KBM-7 (cell line): ENCODE data around the gene TMEM30A.

Source experiments
- DNase-seq: peaks from one replicate; pipeline ENCODE4 v3.0.0-alpha.2; 2015
- in situ Hi-C: fragments of 300-500 bp; cut with MboI; formaldehyde crosslinking; loops from 2 replicates; pipeline ENCODE4 v1.14.3; 2020; ENCODE audit warnings: low sequenced_read_pairs, low pct_unique_long_range_greater_than_20kb, mixed read lengths

TMEM30A gene

GRCh38 chr6:75284632-75285282 is at the start of gene TMEM30A:
TMEM30A (minus strand) TSS chr6:75284792; CDS start chr6:75284638, 154 bp downstream.
- peak; percentile 100 for DNase-seq
- in situ Hi-C loops, result no loop called here

GRCh38 chr6:75333676-75334200 is 49.1 kb upstream of the TMEM30A start:
- DNase-seq, result no peak
- in situ Hi-C loops, result no loop called here

GRCh38 chr6:75331151-75331550 is 46.6 kb upstream of the TMEM30A start:
- in situ Hi-C loops, result no loop called here
- DNase-seq, result no peak

GRCh38 chr6:75329703-75330102 is 45.1 kb upstream of the TMEM30A start:
- in situ Hi-C loops, result no loop called here
- DNase-seq, result no peak

GRCh38 chr6:75327807-75328206 is 43.2 kb upstream of the TMEM30A start:
- no peak for DNase-seq
- in situ Hi-C loops, result no loop called here

DNA sequence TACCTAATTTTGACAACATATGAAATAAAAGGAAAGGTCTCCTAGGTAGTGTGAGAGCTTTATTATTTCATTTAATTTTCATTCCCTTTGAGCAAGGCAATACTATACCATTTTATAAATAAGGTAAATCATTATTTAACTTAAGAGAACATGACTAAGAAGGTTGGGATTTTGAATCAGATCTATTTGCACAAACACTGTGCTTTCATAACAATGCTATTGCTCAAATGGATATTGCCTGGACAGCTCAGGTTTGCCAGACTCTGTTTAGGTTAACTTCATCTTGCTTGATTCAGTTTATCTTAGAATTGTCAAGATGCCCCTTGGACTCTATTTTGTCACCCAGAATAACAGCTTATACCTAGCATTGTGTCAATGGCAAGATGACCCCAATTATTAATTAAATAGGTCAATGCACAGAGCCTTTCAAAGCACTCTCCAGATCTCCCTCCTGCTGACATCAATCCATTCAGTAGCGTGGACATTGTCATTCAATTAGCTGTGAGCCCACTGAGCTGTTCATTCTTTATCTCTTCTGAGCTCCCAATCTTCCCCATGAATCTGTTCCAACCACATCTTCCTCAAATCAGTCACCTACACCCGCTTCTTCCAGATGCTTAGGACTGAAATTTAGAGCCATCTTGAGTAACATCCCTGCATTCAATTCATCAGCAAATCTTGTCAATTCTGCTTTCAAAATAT is 42.1 kb upstream of the TMEM30A start:
- no peak for DNase-seq
- in situ Hi-C loops, result no loop called here

DNA sequence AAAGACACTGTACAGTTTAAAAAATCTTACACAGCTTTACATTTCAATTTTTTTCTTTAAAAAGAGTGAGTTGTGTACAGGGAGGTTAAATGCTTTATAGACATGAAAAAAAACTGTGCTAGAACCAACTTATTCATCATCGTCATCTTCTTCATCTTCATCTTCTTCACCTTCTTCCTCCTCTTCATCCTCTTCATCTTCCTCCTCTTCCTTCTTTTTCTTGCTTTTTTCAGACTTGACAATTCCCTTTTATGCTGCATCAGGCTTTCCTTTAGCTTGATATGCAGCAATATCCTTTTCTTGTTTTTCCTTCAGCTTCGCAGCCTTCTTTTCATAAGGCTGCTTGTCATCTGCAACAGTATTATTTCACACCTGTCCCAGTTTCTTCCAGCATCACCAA is 34.3 kb upstream of the TMEM30A start:
- in situ Hi-C loops, result loop anchor here (25.0 kb wide), 1 partner anchor 193 kb away; no protein-coding TSS in a partner anchor
- DNase-seq, result no peak

DNA sequence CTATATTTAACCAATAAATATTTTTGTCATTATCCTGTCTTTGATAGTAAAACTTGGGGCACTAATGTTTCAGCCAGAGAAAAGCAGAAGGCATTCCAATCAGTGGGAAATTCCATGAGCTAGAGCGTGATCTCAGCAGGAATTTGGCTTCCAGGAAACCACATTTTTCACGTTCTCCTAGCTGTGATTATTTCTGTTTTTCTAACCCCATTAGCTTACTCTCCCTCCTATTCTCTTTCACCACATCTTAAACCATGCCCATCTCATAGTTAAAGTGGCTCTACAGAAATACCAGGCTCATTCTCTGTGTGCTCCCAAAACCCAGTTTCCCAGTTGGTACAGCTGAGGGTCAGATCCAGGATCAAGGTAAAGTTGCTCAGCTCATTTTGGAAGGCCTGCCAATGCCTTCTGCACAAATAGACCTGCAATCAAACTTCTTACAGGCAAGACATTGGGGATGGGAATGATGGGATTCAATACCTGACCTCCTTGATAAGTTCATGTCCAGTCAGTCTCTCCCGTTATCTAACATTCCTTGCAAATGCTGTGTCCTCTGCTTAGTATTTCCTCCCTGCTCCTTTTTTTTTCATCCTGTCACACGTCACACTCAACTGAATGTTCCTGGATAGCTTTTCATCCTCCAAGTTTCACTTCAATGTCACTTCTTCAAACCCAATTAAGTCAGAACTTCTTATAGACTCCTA is 33.1 kb upstream of the TMEM30A start:
- in situ Hi-C loops, result loop anchor here (25.0 kb wide), 1 partner anchor 195 kb away; no protein-coding TSS in a partner anchor
- DNase-seq, result no peak

GRCh38 chr6:75315978-75316377 is 31.4 kb upstream of the TMEM30A start:
- DNase-seq, result no peak
- in situ Hi-C loops, result loop anchor here (25.0 kb wide), 1 partner anchor 196 kb away; no protein-coding TSS in a partner anchor

DNA sequence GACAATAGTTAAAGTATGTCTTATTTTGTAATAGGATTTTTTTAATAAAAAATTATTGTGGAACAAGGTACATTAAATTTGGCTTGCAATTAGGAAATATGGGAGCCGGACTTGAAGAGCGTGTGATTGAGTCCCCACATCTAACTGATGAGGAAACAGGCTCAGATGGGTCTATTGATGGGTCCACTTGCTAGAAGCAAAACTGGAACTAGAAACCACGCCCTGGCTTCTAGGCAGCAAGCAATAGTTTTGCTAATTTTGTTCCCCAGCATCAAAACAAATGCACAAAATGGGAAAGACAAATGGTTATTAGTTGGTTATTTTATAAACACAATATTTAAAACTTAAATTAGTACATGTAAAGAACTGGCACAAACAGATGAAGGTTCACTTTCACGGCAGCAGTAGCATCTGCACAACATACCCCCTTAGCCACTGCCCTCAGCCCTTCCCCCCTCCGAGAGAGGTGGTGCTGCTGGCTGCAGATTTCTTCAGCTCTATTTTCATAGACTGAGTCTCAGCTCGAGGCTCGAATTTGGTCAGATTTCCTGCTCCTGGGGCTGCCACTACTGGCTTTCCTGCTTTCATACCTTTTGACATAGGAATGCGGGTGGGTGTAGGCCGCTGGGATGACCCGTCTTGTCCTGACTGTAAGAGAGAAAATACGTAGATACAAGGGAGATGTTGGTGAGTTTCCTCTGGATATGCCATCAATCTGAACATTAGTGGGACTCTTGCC is 23.8 kb upstream of the TMEM30A start:
- in situ Hi-C loops, result loop anchor here (25.0 kb wide), 1 partner anchor 204 kb away; no protein-coding TSS in a partner anchor
- no peak for DNase-seq

DNA sequence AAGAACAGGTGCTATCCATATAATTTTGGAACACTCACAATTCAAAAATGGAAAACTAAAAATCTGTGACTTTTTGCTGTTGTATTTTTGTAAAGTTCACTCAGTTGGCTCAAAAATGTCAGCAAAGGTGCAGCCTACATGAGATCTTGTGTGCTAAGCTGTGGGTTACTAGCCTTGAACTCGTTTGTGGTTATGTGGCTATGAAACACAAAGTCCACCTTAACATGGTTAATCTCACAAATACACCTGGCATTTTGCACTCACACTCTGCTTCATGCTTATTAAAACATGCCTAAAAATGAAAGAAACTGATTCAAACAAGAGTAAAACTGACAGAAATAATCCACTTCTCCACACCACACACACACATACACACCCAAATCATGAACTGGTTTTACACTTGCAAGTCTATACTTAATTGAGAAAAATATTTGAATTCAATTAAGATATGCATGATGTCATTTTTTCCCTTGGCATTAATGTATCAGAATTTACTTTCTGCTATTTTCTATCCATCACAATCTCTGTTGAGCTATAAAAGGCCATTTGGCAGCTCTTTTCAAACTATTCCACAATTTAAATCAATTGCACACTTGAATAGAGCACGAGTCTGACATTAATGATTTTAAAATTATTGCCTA is 22.9 kb upstream of the TMEM30A start:
- no peak for DNase-seq
- in situ Hi-C loops, result loop anchor here (25.0 kb wide), 1 partner anchor 205 kb away; no protein-coding TSS in a partner anchor

DNA sequence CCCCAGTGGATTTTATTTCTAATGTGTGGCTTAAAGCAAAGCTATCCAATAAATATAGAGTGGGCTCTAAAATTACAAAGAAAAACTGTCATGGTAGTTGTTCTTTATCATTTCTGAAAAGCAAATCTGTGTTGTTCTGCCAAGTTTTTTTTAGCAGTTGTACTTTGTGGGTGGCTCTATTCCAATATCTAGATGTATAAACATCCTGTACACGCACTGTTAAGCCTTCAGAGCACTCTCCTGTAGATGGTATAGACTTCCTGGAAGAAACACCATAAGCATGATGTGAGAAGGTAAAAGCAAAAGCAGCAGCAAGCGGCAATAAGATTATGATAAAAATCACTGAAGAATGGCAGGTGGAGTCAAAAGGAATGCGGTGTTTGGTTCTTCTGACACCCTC is 21.5 kb upstream of the TMEM30A start:
- in situ Hi-C loops, result loop anchor here (25.0 kb wide), 1 partner anchor 206 kb away; no protein-coding TSS in a partner anchor
- no peak for DNase-seq

- no peak for DNase-seq
- in situ Hi-C loops, result loop anchor here (25.0 kb wide), 1 partner anchor 207 kb away; no protein-coding TSS in a partner anchor
Observed at GRCh38 chr6:75305573-75305972, 21.0 kb upstream of the TMEM30A start.

DNA sequence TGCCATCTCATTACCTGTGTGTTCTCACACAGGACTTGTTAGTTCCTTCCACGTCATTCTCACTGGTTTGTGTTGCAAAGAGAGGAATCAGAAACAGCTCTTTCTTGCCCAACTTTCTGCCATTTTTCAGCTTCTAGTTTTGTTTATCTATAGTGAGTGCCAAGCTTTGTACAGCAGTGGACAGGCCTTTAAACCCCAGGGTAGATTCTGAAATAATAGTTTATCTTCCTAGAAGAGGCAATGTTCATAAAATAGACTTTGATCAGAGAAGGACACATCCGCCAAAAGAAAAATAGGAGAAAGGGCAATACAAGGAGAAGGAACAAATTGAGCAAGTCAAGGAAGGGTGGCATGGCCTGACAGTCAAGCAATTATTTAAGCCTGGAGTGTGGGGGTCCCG is 17.7 kb upstream of the TMEM30A start:
- DNase-seq, result no peak
- in situ Hi-C loops, result loop anchor here (25.0 kb wide), 1 partner anchor 210 kb away; no protein-coding TSS in a partner anchor

- no peak for DNase-seq
- in situ Hi-C loops, result loop anchor here (25.0 kb wide), 1 partner anchor 211 kb away; no protein-coding TSS in a partner anchor
Observed at GRCh38 chr6:75301537-75301936, 16.9 kb upstream of the TMEM30A start.

- DNase-seq, result no peak
- in situ Hi-C loops, result loop anchor here (25.0 kb wide), 1 partner anchor 211 kb away; no protein-coding TSS in a partner anchor
Observed at GRCh38 chr6:75301088-75301487, 16.5 kb upstream of the TMEM30A start.

DNA sequence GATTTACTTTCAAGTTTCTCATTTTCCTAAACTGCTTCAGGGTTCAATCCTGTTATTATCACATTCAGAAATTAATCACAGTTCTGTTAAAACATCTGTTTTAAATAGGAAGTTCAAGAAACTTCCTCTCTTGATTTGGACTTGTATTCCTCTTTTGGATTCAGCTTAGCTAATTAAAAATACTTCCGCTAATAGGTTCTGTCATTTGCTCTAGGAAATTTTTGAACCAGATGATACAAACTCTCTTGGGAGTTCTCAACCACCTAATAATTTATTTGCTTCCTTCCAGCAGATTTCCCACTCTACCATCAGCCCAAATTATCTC is 15.9 kb upstream of the TMEM30A start:
- no peak for DNase-seq
- in situ Hi-C loops, result loop anchor here (25.0 kb wide), 1 partner anchor 212 kb away; no protein-coding TSS in a partner anchor

- DNase-seq, result no peak
- in situ Hi-C loops, result loop anchor here (25.0 kb wide), 1 partner anchor 212 kb away; no protein-coding TSS in a partner anchor
Observed at GRCh38 chr6:75299801-75300530, 15.4 kb upstream of the TMEM30A start.
